ENCODE data around the gene CPNE9. TPM values are rescaled to one million over a fixed set of nuclear protein-coding genes. Genes with fewer than 3 reads are reported as not detected.

CPNE9 gene
- total and polyA plus RNA-seq, 2 of the 8 experiments (the other 6 are each of a cell fraction or from before 2014, with no cell fraction given): 4.8 to 6.0 TPM

DNA sequence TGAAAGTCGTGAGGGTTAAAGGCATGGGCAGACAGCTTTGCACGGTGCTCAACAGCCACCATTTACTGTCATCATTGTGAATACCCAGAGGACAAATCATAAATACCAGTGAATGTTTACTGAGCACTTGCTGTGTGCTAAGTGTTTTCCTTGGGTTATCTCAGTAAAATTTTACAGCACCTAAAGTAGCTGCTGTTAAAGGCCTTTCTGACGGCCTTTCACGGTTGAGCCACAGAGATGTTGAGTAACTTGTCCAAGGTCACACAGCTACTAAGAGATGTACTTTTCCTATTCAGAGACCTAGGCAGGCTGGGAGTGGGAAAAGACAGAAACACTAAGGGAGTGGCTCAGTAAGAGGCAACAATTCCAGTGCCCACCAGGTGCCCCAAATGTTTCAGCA lies 393 bp upstream of the CPNE9 start (continued):
- no peak for TF ChIP-seq TCF12 (IDR thresholded peaks at IDR 0.05; ENCODE audit: low read depth, low read length)
